MM.1S (cell line): ENCODE data around the gene YAE1.

Experiments used
- DNase-seq: peaks from one replicate; pipeline ENCODE4 v3.0.0-alpha.2; 2015
- H2AFZ ChIP-seq: fragments of 300-600 bp; sonication (generic); 2 replicates; pipeline ENCODE4 v1.6.0; 2016; ENCODE audit warnings: antibody characterized with exemption, low read length
- H3F3A ChIP-seq: fragments of 300-600 bp; sonication (generic); 2 replicates; pipeline ENCODE4 v1.6.1; 2016; ENCODE audit warnings: mild to moderate bottlenecking, antibody characterized with exemption, low read length, moderate library complexity, mixed read lengths; ENCODE audit not compliant: insufficient read depth
- H3K27ac ChIP-seq: fragments of 300-600 bp; sonication (generic); 2 replicates; pipeline ENCODE4 v1.5.1; 2016; ENCODE audit warnings: mild to moderate bottlenecking, low read length
- H3K27me3 ChIP-seq: fragments of 300-600 bp; sonication (generic); replicated peaks from 2 replicates; pipeline ENCODE4 v1.6.0; 2016; ENCODE audit warnings: low read length; ENCODE audit not compliant: insufficient read depth
- H3K36me3 ChIP-seq: fragments of 300-600 bp; sonication (generic); replicated peaks from 2 replicates; pipeline ENCODE4 v1.6.1; 2016; ENCODE audit warnings: mild to moderate bottlenecking, low read length, mixed read lengths; ENCODE audit not compliant: insufficient read depth
- H3K4me1 ChIP-seq: fragments of 300-600 bp; sonication (generic); 2 replicates; pipeline ENCODE4 v1.6.1; 2016; ENCODE audit warnings: low read length, mixed read lengths
- H3K4me2 ChIP-seq: fragments of 300-600 bp; sonication (generic); 2 replicates; pipeline ENCODE4 v1.6.0; 2016; ENCODE audit warnings: low read depth, low read length
- H3K4me3 ChIP-seq: fragments of 300-600 bp; sonication (generic); 2 replicates; pipeline ENCODE4 v1.5.1; 2016; ENCODE audit warnings: low read length, mixed read lengths
- H3K79me2 ChIP-seq: fragments of 300-600 bp; sonication (generic); 2 replicates; pipeline ENCODE4 v1.6.1; 2016; ENCODE audit warnings: mixed run types, low read length, mixed read lengths
- H3K9ac ChIP-seq: fragments of 300-600 bp; sonication (generic); 2 replicates; pipeline ENCODE4 v1.6.1; 2016; ENCODE audit warnings: low read length, mixed read lengths
- H3K9me2 ChIP-seq: fragments of 300-600 bp; sonication (generic); replicated peaks from 2 replicates; pipeline ENCODE4 v1.6.1; 2016; ENCODE audit warnings: mild to moderate bottlenecking, low read length, mixed read lengths; ENCODE audit not compliant: insufficient read depth
- H3K9me3 ChIP-seq: fragments of 300-600 bp; sonication (generic); replicated peaks from 2 replicates; pipeline ENCODE4 v1.6.1; 2016; ENCODE audit warnings: mild to moderate bottlenecking, low read length, mixed read lengths; ENCODE audit not compliant: insufficient read depth
- H4K20me1 ChIP-seq: fragments of 300-600 bp; sonication (generic); 2 replicates; pipeline ENCODE4 v1.6.1; 2016; ENCODE audit warnings: mild to moderate bottlenecking, low read length, moderate library complexity, mixed read lengths; ENCODE audit not compliant: insufficient read depth
- CTCF ChIP-seq: fragments of 300-600 bp; sonication (generic); IDR thresholded peaks from 2 replicates; pipeline ENCODE4 v1.5.1; 2016; ENCODE audit warnings: antibody characterized with exemption, low read length, mixed read lengths
- EZH2 ChIP-seq: fragments of 300-600 bp; sonication (generic); optimal IDR thresholded peaks from 2 replicates; pipeline ENCODE3; 2017; ENCODE audit warnings: low read depth, mild to moderate bottlenecking, antibody characterized with exemption, low read length, mixed read lengths
- EZH2phosphoT487 ChIP-seq: fragments of 300-600 bp; sonication (generic); IDR thresholded peaks from 2 replicates; pipeline ENCODE4 v1.6.1; 2018; ENCODE audit warnings: antibody characterized with exemption, low read length

YAE1 gene

GRCh38 chr7:39589323-39590111, 23.3 kb downstream of the YAE1 start:
- Histone ChIP-seq H3K79me2 (no peaks in the 10 kb centered on the region), H3K4me1 (peaks cover 20% of the 10 kb centered on the region), H3F3A (peaks cover 10% of the 10 kb centered on the region; the same call in 1 of the 2 replicates), H3K4me3 (no peak overlapping the region), H3K9me3 (no peaks in the 10 kb centered on the region), H3K36me3 (no peaks in the 10 kb centered on the region), H3K27ac (peak overlapping the region; percentile 49; the same call in 1 of the 2 replicates), H2AFZ (no peak overlapping the region), H3K4me2 (peak overlapping the region; percentile 2; the same call in 1 of the 2 replicates), H3K27me3 (no peaks in the 10 kb centered on the region), H3K9ac (no peak overlapping the region), H4K20me1 (no peaks in the 10 kb centered on the region), H3K9me2 (no peaks in the 10 kb centered on the region)
- peak; percentile 87 for DNase-seq
- TF ChIP-seq EZH2 (no peak), EZH2phosphoT487 (no peak), CTCF (no peak)

GRCh38 chr7:39592586-39592985, 26.4 kb downstream of the YAE1 start:
- no peak overlapping the region for H3K9ac ChIP-seq
- H3K36me3 ChIP-seq, result no peaks in the 10 kb centered on the region
- no peak overlapping the region for H2AFZ ChIP-seq
- no peaks in the 10 kb centered on the region for H3K79me2 ChIP-seq
- H3K4me2 ChIP-seq, result peak overlapping the region; percentile 0; the same call in 1 of the 2 replicates
- H3K27me3 ChIP-seq, result no peaks in the 10 kb centered on the region
- H4K20me1 ChIP-seq, result no peaks in the 10 kb centered on the region
- TF ChIP-seq CTCF, result no peak
- TF ChIP-seq EZH2phosphoT487, result no peak
- no peak for TF ChIP-seq EZH2
- no peaks in the 10 kb centered on the region for H3K9me3 ChIP-seq
- no peak overlapping the region for H3K4me3 ChIP-seq
- no peaks in the 10 kb centered on the region for H3K9me2 ChIP-seq
- H3K4me1 ChIP-seq, result peaks cover 20% of the 10 kb centered on the region
- peak overlapping the region; percentile 8; the same call in 1 of the 2 replicates for H3K27ac ChIP-seq
- no peak for DNase-seq
- peaks cover 10% of the 10 kb centered on the region; the same call in 1 of the 2 replicates for H3F3A ChIP-seq

GRCh38 chr7:39594988-39595620, 28.9 kb downstream of the YAE1 start:
- TF ChIP-seq EZH2 (no peak), CTCF (no peak), EZH2phosphoT487 (no peak)
- Histone ChIP-seq H4K20me1 (no peaks in the 10 kb centered on the region), H3K27me3 (no peaks in the 10 kb centered on the region)

More at GRCh38 chr7:39594988-39595620, 28.9 kb downstream of the YAE1 start:
- no peak for DNase-seq
- no peaks in the 10 kb centered on the region for H3K9me2 ChIP-seq
- no peak overlapping the region for H3K27ac ChIP-seq
- H3K4me3 ChIP-seq, result no peak overlapping the region
- H3K4me2 ChIP-seq, result no peak overlapping the region
- peaks cover 14% of the 10 kb centered on the region for H3K4me1 ChIP-seq
- no peak overlapping the region for H3K9ac ChIP-seq
- H3K79me2 ChIP-seq, result no peaks in the 10 kb centered on the region
- no peak overlapping the region for H2AFZ ChIP-seq
- no peaks in the 10 kb centered on the region for H3K36me3 ChIP-seq
- no peaks in the 10 kb centered on the region for H3F3A ChIP-seq
- H3K9me3 ChIP-seq, result no peaks in the 10 kb centered on the region
